ENCODE data around the gene GCGR.
A peak's percentile ranks its signal among the peaks of the same experiment; 100 is the strongest.

Gene GCGR

DNA sequence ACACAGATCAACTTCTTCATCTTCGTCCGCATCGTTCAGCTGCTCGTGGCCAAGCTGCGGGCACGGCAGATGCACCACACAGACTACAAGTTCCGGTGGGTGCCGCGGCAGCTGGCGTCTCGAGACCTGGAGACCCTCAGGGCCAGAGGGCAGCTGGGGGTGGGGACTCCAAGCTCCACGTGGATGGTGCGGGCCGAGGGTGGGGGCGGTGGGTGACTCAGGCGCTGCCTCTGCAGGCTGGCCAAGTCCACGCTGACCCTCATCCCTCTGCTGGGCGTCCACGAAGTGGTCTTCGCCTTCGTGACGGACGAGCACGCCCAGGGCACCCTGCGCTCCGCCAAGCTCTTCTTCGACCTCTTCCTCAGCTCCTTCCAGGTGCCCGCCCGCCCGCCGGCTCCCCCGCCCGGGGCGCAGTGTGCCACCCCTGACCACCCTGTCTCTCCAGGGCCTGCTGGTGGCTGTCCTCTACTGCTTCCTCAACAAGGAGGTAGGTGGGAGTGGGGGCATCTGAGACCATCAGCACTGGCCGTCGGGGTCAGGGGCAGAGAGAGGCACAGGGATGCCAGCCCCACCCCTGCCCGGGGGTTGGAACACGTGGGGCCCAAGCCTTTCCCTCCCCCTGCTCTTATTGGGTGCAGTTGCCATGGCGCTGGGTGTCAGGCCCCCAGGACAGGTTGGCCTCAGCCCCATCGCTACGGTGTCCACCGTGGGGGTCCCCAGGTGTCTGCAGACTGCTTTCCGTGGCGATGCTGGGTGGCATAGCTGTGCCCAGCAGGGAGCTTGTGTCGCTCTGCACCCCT, 8.8 kb downstream of the GCGR start:
- DNase-seq = no peak

DNA sequence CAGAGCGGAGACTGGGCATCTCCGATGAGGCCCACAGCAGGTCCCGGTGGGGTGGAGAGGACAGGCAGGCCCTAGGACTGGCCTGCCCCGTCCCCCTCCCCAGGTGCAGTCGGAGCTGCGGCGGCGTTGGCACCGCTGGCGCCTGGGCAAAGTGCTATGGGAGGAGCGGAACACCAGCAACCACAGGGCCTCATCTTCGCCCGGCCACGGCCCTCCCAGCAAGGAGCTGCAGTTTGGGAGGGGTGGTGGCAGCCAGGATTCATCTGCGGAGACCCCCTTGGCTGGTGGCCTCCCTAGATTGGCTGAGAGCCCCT, 9.4 kb downstream of the GCGR start:
- DNase-seq = no peak

DNA sequence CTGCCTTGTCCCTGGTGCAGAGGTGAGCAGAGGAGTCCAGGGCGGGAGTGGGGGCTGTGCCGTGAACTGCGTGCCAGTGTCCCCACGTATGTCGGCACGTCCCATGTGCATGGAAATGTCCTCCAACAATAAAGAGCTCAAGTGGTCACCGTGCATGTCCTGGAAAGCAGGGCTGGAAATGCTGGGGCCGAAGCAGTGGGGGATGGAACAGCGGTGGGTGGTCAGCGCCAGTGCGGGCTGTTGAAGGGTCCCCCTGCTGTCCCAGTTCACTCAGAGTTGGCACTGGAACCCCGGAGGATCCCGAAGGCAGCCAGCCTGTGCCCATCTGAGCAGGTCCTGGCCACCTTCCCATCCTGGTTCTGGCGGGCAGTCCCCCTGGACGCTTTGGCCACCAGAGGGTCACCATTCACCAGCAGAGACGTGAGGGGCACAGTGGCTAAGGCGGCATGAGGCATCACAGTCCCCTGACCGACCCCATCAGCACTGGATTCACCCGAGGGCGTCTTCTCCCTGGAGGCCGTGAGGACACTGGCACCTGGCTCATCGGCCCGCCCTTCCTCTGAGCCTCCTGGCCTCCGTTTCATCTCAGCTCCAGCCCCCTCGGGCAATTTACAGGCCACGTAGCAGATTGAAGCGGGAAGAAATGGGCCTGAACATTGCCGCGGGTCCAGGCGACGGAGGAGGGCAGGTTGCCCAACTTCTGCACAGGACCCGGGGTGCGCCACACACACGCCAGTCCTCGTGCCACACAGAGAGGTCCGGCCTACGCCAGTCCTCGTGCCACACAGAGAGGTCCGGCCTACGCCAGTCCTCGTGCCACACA, 10.1 kb downstream of the GCGR start:
- no peak for DNase-seq

DNA sequence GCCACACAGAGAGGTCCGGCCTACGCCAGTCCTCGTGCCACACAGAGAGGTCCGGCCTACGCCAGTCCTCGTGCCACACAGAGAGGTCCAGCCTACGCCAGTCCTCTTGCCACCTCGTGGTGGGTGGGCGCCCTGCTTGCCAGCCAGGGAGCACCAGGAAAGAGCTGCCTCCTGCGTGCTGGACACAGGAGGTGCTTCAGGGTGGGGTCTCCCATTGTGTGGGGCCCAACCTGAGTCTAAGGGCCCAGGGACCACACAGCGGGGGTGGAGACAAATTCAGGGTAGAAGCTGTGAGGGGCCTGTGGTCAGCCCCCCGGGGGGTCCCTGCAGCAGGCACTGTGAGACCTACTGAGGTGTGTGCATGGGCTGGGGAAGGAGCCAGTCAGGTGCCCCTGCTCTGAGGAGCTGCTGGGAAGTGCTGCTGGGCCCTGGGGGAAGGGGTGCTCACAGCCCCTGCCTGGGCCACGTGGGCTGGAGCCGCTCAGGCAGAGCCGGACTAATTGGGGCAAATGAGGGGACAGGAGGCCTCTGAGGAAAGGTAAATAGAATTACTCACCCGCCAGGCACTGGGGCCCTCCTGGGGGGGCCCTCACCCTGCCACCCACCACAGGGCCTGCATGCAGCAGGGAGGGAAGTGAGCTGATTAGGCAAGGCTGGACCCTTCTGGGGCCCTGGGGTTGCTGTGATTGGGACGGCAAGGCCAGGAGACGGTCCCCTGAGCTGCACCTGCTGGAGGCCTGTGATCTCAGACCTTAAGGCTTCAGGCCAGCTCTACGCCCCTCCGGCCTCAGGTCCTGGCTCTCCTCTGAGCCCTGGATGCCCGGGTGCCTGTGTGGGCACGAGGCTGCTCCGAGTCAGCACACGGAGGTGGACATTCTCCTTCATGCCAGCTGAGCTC, 11.0 kb downstream of the GCGR start:
- no peak for DNase-seq

- DNase-seq = no peak
Measured at GRCh38 chr17:81815646-81815986, 11.7 kb downstream of the GCGR start.

- DNase-seq = no peak
Measured at GRCh38 chr17:81817758-81818147, 13.8 kb downstream of the GCGR start.

GRCh38 chr17:81819708-81820107, 15.8 kb downstream of the GCGR start:
- no peak for DNase-seq

GRCh38 chr17:81821147-81821546, 17.2 kb downstream of the GCGR start:
- DNase-seq = no peak

GRCh38 chr17:81821603-81822311, 17.8 kb downstream of the GCGR start:
- DNase-seq = peak; percentile 87

GRCh38 chr17:81822312-81822637, 18.3 kb downstream of the GCGR start:
- no peak for DNase-seq

DNA sequence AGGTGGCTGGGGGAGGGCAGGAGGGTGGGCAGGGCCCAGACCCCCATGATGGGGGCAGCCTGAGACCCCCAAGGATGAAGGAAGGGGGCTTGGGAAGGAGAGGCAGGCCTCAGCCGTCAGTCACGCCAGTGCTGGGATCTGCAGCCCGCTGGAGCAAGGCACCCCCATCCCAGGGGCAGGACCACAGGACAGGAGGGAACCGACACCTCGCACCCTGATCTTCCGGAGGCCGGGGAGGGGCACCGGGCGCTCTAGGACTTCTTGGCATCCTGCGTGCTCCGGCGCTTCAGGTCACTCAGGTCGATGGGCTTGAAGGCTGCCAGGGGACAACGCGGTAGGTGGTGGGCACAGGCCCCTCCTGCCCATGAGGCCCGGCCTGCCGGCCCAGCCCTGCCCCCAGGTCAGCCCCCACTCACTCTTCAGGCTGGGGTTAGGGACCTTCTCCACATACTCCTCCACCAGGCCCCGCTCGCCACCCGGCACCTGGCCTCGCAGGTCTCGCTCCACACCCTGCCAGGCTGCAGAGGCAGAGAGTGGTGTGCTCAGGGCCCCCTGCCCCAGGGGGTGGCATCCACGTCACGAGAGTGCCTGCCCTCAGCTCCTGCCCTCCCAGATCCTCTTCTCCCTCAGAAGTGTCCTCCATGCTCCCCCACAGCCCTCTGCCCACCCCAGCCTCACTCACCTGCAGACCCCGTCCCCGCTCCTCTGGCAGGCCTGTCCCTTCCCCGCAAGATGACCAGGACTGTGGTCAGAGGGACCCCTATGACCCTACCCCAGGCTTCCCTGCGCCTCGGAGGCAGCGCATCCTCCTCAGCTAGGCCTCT, 19.3 kb downstream of the GCGR start:
- no peak for DNase-seq

GRCh38 chr17:81823820-81824550, 20.0 kb downstream of the GCGR start:
- no peak for DNase-seq

- DNase-seq = no peak
Measured at GRCh38 chr17:81824595-81824994, 20.6 kb downstream of the GCGR start.

- no peak for DNase-seq
Measured at GRCh38 chr17:81825841-81826466, 22.0 kb downstream of the GCGR start.

DNA sequence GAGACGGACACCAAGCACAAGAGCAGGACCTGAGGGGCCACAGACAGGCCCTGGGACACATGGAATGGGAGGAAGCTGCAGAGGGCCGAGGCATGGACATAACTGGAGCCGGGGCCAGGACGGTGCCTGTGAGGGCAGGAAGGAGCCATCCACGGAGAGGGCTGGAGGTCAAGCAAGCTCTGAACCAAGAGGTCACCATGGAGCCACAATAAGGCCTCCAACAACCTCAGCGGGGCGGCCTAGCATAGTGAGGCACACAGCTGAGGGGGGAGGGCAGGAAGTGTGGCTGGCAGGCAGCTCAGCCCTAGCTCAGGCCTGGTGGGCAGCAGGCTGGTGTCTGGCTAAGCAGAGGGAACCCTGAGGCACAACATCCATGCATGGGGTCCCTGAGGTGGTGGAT, 24.7 kb downstream of the GCGR start:
- no peak for DNase-seq

DNA sequence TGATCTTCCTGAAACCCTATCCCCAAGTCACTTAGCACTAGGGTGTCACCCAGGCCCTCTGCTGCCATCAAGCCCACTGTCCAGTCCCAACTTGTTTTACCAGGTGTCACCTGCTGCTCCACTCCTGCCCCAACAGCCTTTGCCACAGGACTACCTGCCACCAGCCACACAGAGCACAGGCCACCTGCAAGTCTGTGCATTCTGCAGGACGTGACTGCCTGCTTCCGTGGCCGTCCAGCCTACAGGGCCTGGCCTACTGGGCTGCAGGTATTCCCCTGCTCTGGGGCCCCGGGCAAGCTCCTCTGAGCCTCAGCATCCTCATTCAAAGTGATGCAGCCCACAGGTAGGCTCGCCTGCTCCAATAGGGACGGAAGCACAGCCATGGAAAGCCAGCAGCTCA, 25.9 kb downstream of the GCGR start:
- no peak for DNase-seq

DNA sequence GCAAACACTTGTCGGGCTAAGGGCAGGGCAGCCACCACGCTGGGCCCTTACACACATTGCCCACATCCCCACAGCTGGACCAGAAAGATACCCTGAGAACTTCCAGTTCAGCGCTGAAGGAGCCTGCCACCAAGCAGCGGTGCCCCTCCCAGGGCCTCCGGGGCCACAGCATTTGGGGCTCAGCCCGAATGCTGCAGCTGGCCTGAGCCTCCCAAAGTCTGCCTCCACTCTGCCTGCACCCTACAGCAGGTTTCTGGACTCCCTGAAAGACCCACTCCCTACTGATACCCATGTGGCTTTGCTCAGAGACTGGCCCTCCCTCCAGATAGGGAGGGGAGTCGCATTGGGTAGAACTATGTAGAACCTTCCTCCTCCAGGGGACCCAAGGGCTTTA, 27.6 kb downstream of the GCGR start:
- no peak for DNase-seq

DNA sequence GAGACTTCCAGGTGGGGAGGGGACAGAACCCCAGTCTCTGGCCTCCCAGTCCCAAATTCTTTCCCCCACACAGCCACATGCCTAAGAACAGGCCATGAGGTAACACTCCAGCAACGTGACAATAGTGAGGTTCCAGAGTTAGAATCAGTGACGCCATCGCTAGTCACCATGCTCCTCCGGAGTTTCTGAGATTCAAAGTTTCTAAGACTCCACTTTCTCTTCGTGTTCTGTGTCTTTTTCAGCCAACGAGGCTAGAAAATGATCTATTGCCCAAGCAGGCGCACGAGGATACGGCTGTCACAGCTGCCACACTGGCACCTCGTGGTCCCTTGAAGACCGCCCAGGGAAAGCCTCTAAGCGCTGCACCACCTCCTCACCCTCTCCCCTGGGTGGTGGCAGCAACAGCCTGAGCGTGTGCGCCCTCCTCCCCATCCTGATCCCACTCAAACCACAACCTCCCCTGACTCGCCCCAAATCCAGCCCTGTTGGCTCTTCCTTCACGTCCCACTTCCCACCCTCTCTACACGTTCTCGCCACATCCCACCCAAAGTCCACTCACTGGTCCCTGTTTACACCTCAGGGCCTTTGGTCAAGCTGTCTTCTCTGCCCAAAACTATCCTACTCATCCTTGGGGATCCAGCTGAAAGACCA, 28.1 kb downstream of the GCGR start:
- peak; percentile 94 for DNase-seq

DNA sequence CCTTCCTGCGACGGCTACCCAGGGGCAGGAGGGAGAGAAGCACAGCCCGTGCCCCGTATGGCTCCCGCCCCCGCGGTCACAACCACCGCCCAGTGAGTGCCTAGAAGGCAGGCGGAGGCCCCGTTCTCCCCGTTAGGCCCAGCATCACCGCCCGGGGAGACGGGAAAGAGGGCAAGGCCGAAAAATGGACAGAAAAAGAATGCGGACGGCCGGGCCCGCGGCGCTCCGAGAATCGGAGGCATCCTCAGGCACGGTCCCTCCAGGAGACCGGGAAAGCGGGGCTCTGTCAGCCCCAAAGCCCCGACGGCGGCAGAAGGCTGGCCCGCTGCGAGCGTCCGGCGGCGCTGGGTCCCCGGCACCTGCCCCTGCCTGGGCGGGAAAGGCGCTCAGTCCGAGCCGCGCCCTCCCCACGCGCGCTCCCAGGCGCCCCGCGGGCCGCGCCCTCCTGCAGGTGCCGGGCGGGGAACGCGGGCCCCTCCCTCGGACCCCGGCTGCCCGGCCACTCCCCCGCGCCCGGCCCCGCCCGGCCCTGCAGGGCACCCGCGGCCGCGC, 28.7 kb downstream of the GCGR start:
- DNase-seq = peak; percentile 42
